GM23338 (cell line): ENCODE measurements around the gene POLR2L. TPM values are rescaled to one million over a fixed set of nuclear protein-coding genes. Genes with fewer than 3 reads are reported as not detected.

Experiments used
- ATAC-seq: fragments of 200-7000 bp; cut with Tn5 transposase; 3 replicates; pipeline ENCODE4 v1.9.1; 2020
- DNase-seq: peaks from one replicate; pipeline ENCODE4 v3.0.0-alpha.2; 2015; ENCODE audit warnings: low spot score
- H2AFZ ChIP-seq: fragments of 200-600 bp; sonication (generic); 2 replicates; pipeline ENCODE4 v1.8.0; 2016; ENCODE audit warnings: antibody characterized with exemption, mild to moderate bottlenecking, moderate library complexity
- H3F3A ChIP-seq: fragments of 200-600 bp; sonication (generic); replicated peaks from 2 replicates; pipeline ENCODE4 v1.8.0; 2017; ENCODE audit warnings: antibody characterized with exemption, mixed run types, low read depth
- H3K27ac ChIP-seq: fragments of 200-600 bp; sonication (generic); 2 replicates; pipeline ENCODE4 v1.6.1; 2016; ENCODE audit warnings: low read depth
- H3K27me3 ChIP-seq: fragments of 200-600 bp; sonication (generic); 2 replicates; pipeline ENCODE4 v1.8.0; 2016; ENCODE audit warnings: mild to moderate bottlenecking, mixed run types, moderate library complexity; ENCODE audit not compliant: insufficient read depth
- H3K36me3 ChIP-seq: fragments of 200-600 bp; sonication (generic); 2 replicates; pipeline ENCODE4 v1.8.0; 2016; ENCODE audit warnings: mild to moderate bottlenecking; ENCODE audit not compliant: insufficient read depth
- H3K4me1 ChIP-seq: fragments of 200-600 bp; sonication (generic); 2 replicates; pipeline ENCODE4 v1.8.0; 2016; ENCODE audit warnings: mild to moderate bottlenecking, moderate library complexity; ENCODE audit not compliant: insufficient read depth
- H3K4me2 ChIP-seq: fragments of 200-600 bp; sonication (generic); 2 replicates; pipeline ENCODE4 v1.7.1; 2017; ENCODE audit warnings: mixed run types
- H3K4me3 ChIP-seq: fragments of 200-600 bp; sonication (generic); 2 replicates; pipeline ENCODE4 v1.6.1; 2016; ENCODE audit warnings: mixed run types
- H3K79me2 ChIP-seq: fragments of 200-600 bp; sonication (generic); replicated peaks from 2 replicates; pipeline ENCODE4 v1.8.0; 2017; ENCODE audit warnings: mild to moderate bottlenecking; ENCODE audit not compliant: insufficient read depth
- H3K9me2 ChIP-seq: fragments of 200-600 bp; sonication (generic); 2 replicates; pipeline ENCODE4 v1.8.0; 2017; ENCODE audit not compliant: insufficient read depth
- H4K20me1 ChIP-seq: fragments of 200-600 bp; sonication (generic); replicated peaks from 2 replicates; pipeline ENCODE4 v1.8.0; 2017; ENCODE audit warnings: mild to moderate bottlenecking; ENCODE audit not compliant: insufficient read depth
- H3K27ac Mint-ChIP-seq: 2 replicates; pipeline ENCODE4 v1.8.0; 2020; ENCODE audit warnings: inconsistent platforms, mild to moderate bottlenecking, moderate library complexity, mixed read lengths
- H3K27me3 Mint-ChIP-seq: 3 replicates; pipeline ENCODE4 v1.8.0; 2022; ENCODE audit warnings: low read depth, mild to moderate bottlenecking, moderate library complexity, mixed read lengths, inconsistent platforms; ENCODE audit not compliant: insufficient read depth, poor library complexity
- H3K36me3 Mint-ChIP-seq: 3 replicates; pipeline ENCODE4 v1.8.0; 2021; ENCODE audit warnings: low read depth, mild to moderate bottlenecking, inconsistent platforms, moderate library complexity, mixed read lengths
- H3K4me1 Mint-ChIP-seq: 3 replicates; pipeline ENCODE4 v1.8.0; 2020; ENCODE audit warnings: mild to moderate bottlenecking, inconsistent platforms, mixed read lengths
- H3K4me3 Mint-ChIP-seq: 3 replicates; pipeline ENCODE4 v1.8.0; 2021; ENCODE audit warnings: moderate library complexity, mild to moderate bottlenecking, inconsistent platforms, mixed read lengths
- H3K9me3 Mint-ChIP-seq: 3 replicates; pipeline ENCODE4 v1.8.0; 2020; ENCODE audit warnings: moderate library complexity, mild to moderate bottlenecking, inconsistent platforms, mixed read lengths
- EZH2phosphoT487 ChIP-seq: fragments of 200-600 bp; sonication (generic); IDR thresholded peaks from one replicate; pipeline ENCODE4 v1.8.1; 2018; ENCODE audit warnings: antibody characterized with exemption; ENCODE audit not compliant: unreplicated experiment
- JUNB ChIP-seq: IDR thresholded peaks from one replicate; pipeline ENCODE4 v1.6.1; 2016; ENCODE audit warnings: antibody characterized with exemption; ENCODE audit not compliant: unreplicated experiment
- NANOG ChIP-seq: IDR thresholded peaks from 2 replicates; pipeline ENCODE4 v1.6.1; 2016; ENCODE audit warnings: antibody characterized with exemption, borderline replicate concordance
- ZNF114 ChIP-seq: fragments of 250-450 bp; sonication (Bioruptor Pico); IDR thresholded peaks from 2 replicates; pipeline ENCODE4 v1.5.0; 2020; ENCODE audit warnings: mild to moderate bottlenecking, moderate library complexity
- polyA plus RNA-seq: library from polyadenylated mRNA; unstranded; fragments of >200 nt; fragmentation: Nextera tagmentation; extraction: Ambion mirVana; gene quantifications from 2 replicates; pipeline ENCODE4 v1.2.1, GENCODE V29; 2016
- total RNA-seq: library from RNA; depleted of rRNA; stranded (reverse); fragments of >200 nt; shearing (Covaris generic); gene quantifications from 2 replicates; pipeline ENCODE4 v1.2.3, GENCODE V29; 2014
- TF ChIP-seq, protein P1 (sequence below): fragments of 250-450 bp; sonication (Bioruptor Pico); IDR thresholded peaks from 2 replicates; pipeline ENCODE4 v1.5.0; 2020; ENCODE audit warnings: mild to moderate bottlenecking, moderate library complexity
- TF ChIP-seq, protein P2 (sequence below): IDR thresholded peaks from 2 replicates; pipeline ENCODE4 v1.6.1; 2016; ENCODE audit warnings: antibody characterized with exemption

The POLR2L gene
- total and polyA plus RNA-seq, 2 experiments from 2014 or later = 32.2 to 369 TPM

- no peaks in the 10 kb centered on the region for H3K27me3 ChIP-seq
- no peak overlapping the region for H3K4me2 ChIP-seq
- Mint-ChIP-seq H3K9me3 (no peaks in the 10 kb centered on the region), H3K36me3 (peaks cover 6% of the 10 kb centered on the region; the same call in 1 of the 3 replicates), H3K4me3 (no peak overlapping the region), H3K4me1 (peaks cover 26% of the 10 kb centered on the region), H3K27ac (no peak overlapping the region), H3K27me3 (peaks cover 10% of the 10 kb centered on the region)
- no peak for ATAC-seq
- TF ChIP-seq, protein P1, sequence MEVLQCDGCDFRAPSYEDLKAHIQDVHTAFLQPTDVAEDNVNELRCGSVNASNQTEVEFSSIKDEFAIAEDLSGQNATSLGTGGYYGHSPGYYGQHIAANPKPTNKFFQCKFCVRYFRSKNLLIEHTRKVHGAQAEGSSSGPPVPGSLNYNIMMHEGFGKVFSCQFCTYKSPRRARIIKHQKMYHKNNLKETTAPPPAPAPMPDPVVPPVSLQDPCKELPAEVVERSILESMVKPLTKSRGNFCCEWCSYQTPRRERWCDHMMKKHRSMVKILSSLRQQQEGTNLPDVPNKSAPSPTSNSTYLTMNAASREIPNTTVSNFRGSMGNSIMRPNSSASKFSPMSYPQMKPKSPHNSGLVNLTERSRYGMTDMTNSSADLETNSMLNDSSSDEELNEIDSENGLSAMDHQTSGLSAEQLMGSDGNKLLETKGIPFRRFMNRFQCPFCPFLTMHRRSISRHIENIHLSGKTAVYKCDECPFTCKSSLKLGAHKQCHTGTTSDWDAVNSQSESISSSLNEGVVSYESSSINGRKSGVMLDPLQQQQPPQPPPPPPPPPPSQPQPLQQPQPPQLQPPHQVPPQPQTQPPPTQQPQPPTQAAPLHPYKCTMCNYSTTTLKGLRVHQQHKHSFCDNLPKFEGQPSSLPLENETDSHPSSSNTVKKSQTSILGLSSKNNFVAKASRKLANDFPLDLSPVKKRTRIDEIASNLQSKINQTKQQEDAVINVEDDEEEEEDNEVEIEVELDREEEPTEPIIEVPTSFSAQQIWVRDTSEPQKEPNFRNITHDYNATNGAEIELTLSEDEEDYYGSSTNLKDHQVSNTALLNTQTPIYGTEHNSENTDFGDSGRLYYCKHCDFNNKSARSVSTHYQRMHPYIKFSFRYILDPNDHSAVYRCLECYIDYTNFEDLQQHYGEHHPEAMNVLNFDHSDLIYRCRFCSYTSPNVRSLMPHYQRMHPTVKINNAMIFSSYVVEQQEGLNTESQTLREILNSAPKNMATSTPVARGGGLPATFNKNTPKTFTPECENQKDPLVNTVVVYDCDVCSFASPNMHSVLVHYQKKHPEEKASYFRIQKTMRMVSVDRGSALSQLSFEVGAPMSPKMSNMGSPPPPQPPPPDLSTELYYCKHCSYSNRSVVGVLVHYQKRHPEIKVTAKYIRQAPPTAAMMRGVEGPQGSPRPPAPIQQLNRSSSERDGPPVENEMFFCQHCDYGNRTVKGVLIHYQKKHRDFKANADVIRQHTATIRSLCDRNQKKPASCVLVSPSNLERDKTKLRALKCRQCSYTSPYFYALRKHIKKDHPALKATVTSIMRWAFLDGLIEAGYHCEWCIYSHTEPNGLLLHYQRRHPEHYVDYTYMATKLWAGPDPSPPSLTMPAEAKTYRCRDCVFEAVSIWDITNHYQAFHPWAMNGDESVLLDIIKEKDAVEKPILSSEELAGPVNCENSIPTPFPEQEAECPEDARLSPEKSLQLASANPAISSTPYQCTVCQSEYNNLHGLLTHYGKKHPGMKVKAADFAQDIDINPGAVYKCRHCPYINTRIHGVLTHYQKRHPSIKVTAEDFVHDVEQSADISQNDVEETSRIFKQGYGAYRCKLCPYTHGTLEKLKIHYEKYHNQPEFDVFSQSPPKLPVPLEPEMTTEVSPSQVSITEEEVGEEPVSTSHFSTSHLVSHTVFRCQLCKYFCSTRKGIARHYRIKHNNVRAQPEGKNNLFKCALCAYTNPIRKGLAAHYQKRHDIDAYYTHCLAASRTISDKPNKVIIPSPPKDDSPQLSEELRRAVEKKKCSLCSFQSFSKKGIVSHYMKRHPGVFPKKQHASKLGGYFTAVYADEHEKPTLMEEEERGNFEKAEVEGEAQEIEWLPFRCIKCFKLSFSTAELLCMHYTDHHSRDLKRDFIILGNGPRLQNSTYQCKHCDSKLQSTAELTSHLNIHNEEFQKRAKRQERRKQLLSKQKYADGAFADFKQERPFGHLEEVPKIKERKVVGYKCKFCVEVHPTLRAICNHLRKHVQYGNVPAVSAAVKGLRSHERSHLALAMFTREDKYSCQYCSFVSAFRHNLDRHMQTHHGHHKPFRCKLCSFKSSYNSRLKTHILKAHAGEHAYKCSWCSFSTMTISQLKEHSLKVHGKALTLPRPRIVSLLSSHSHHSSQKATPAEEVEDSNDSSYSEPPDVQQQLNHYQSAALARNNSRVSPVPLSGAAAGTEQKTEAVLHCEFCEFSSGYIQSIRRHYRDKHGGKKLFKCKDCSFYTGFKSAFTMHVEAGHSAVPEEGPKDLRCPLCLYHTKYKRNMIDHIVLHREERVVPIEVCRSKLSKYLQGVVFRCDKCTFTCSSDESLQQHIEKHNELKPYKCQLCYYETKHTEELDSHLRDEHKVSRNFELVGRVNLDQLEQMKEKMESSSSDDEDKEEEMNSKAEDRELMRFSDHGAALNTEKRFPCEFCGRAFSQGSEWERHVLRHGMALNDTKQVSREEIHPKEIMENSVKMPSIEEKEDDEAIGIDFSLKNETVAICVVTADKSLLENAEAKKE = no peak
- TF ChIP-seq EZH2phosphoT487 (no peak), JUNB (no peak), ZNF114 (no peak), NANOG (no peak)
- TF ChIP-seq, protein P2, sequence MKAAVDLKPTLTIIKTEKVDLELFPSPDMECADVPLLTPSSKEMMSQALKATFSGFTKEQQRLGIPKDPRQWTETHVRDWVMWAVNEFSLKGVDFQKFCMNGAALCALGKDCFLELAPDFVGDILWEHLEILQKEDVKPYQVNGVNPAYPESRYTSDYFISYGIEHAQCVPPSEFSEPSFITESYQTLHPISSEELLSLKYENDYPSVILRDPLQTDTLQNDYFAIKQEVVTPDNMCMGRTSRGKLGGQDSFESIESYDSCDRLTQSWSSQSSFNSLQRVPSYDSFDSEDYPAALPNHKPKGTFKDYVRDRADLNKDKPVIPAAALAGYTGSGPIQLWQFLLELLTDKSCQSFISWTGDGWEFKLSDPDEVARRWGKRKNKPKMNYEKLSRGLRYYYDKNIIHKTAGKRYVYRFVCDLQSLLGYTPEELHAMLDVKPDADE = no peak
- H2AFZ ChIP-seq = no peak overlapping the region
- DNase-seq = no peak
- H3K9me2 ChIP-seq = no peaks in the 10 kb centered on the region
- peaks cover 17% of the 10 kb centered on the region; the same call in 1 of the 2 replicates for H3K4me1 ChIP-seq
- H3F3A ChIP-seq = peaks cover 24% of the 10 kb centered on the region
- no peaks in the 10 kb centered on the region; the same call in 1 of the 2 replicates for H3K79me2 ChIP-seq
- H3K36me3 ChIP-seq = no peaks in the 10 kb centered on the region
- no peak overlapping the region for H3K4me3 ChIP-seq
- H4K20me1 ChIP-seq = peaks cover 3% of the 10 kb centered on the region; the same call in 1 of the 2 replicates
- H3K27ac ChIP-seq = peak overlapping the region; percentile 50; the same call in 1 of the 2 replicates
Measured at GRCh38 chr11:794766-795633, 47.3 kb downstream of the POLR2L start.
